HG02943 (cell line): ENCODE results near the gene NKX6-1.
A peak's percentile ranks its signal among the peaks of the same experiment; 100 is the strongest.

ENCODE experiments used
- ATAC-seq: cut with Tn5 transposase; IDR thresholded peaks from one replicate; pipeline ENCODE4 v1.9.1; 2021; ENCODE audit warnings: mild to moderate bottlenecking, low read depth, moderate library complexity; ENCODE audit not compliant: unreplicated experiment

NKX6-1 gene

GRCh38 chr4:84498935-84499623, at the start of gene NKX6-1:
NKX6-1 (minus strand) TSS chr4:84499292; CDS start chr4:84498228, 1,064 bp downstream.
- no peak for ATAC-seq

- ATAC-seq: no peak
Measured at GRCh38 chr4:84547211-84547610, 48.1 kb upstream of the NKX6-1 start.

- ATAC-seq: no peak
Measured at GRCh38 chr4:84545093-84545492, 46.0 kb upstream of the NKX6-1 start.

- ATAC-seq: no peak
Measured at GRCh38 chr4:84535901-84536300, 36.8 kb upstream of the NKX6-1 start.

- no peak for ATAC-seq
Measured at GRCh38 chr4:84531689-84532088, 32.6 kb upstream of the NKX6-1 start.

GRCh38 chr4:84530871-84531270, 31.8 kb upstream of the NKX6-1 start:
- ATAC-seq: no peak

- no peak for ATAC-seq
Measured at GRCh38 chr4:84530454-84530853, 31.4 kb upstream of the NKX6-1 start.

- no peak for ATAC-seq
Measured at GRCh38 chr4:84529169-84529751, 30.2 kb upstream of the NKX6-1 start.

- ATAC-seq: no peak
Measured at GRCh38 chr4:84527391-84527790, 28.3 kb upstream of the NKX6-1 start.

- no peak for ATAC-seq
Measured at GRCh38 chr4:84515075-84515474, 16.0 kb upstream of the NKX6-1 start.

- ATAC-seq: no peak
Measured at GRCh38 chr4:84512277-84512676, 13.2 kb upstream of the NKX6-1 start.

GRCh38 chr4:84511703-84512102, 12.6 kb upstream of the NKX6-1 start:
- ATAC-seq: no peak

GRCh38 chr4:84507941-84508340, 8.8 kb upstream of the NKX6-1 start:
- no peak for ATAC-seq

- no peak for ATAC-seq
Measured at GRCh38 chr4:84504821-84505220, 5.7 kb upstream of the NKX6-1 start.

- ATAC-seq: peak; percentile 87
Measured at GRCh38 chr4:84503495-84504437, 4.7 kb upstream of the NKX6-1 start.

GRCh38 chr4:84502955-84503373, 3.9 kb upstream of the NKX6-1 start:
- ATAC-seq: no peak

GRCh38 chr4:84502333-84502954, 3.4 kb upstream of the NKX6-1 start:
- no peak for ATAC-seq

GRCh38 chr4:84501721-84502267, 2.7 kb upstream of the NKX6-1 start:
- ATAC-seq: no peak

- no peak for ATAC-seq
Measured at GRCh38 chr4:84501202-84501503, 2.1 kb upstream of the NKX6-1 start.

GRCh38 chr4:84500386-84501201, 1.5 kb upstream of the NKX6-1 start:
- ATAC-seq: no peak
